Stimulated activated CD4-positive, alpha-beta T cell treated with anti-CD3 and anti-CD28 coated beads, Interleukin-1b, Interleukin-23, amount 100 ng/mL, for 48 hours (primary cell): ENCODE measurements around the gene LRRIQ1.
A peak's percentile ranks its signal among the peaks of the same experiment; 100 is the strongest.
"Not testable (repeated sequence)": the region's sequence is repeated elsewhere in the genome, so short reads cannot be mapped to it uniquely, and the experiment has no call there.

ENCODE experiments used
- DNase-seq: peaks from one replicate; pipeline ENCODE4 v3.0.0-alpha.2; 2020

LRRIQ1 gene, protein sequence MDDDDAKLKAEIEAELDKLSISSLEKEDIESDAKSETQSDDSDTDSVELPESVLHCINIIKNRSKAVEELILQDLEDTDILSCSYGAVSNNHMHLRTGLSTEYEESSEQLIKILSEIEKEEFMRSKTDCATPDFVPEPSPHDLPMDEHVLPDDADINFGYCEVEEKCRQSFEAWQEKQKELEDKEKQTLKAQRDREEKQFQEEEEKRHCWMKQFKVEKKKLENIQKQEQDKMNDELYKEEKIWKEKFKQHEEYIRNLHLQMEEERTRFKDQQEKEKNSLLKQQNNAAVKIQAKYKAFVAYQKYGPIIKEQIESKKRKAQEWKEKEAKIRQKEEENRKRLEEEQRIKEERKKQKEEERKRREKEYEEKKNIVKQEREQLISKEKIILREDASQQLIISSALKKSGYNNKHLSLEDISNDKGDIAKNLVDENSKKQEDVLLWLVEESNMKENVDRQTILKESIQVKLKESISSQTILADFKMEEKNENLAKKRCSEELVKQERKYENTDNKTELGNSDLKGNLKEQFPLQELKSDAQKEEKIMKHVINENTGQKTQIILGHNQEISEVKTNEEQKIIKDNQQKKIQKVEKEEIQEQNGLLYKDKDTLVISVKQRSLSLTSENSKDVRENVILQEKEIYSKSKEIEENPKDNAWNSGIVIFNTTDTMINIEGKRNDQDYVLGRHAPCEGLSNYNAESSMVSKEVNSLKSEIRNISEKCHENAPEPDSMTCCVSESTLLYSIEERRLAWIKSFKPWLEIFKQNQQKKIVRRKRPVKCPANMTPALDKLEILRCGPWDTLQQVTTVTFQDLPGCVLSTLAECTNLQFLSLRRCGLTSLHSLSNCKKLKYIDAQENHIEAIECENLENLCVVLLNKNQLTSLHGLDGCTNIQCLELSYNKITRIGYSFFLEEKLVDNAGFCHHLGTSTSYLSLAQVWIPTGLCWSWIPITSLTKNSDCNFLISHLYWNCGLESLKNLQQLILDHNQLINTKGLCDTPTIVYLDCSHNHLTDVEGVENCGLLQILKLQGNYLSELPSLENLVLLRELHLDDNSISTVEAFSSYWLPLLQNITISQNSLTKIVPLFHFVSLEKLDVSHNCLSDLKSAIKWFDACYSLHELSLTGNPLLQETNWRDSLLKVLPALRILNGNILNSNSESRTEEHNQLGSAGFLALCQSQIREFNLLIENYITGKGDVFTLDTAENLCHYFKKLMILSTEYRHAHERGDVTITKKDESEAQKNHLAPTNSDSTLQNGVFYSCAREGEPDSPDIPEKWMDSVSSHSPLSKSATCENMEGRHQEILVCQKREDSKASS (N-terminal part only)

DNA sequence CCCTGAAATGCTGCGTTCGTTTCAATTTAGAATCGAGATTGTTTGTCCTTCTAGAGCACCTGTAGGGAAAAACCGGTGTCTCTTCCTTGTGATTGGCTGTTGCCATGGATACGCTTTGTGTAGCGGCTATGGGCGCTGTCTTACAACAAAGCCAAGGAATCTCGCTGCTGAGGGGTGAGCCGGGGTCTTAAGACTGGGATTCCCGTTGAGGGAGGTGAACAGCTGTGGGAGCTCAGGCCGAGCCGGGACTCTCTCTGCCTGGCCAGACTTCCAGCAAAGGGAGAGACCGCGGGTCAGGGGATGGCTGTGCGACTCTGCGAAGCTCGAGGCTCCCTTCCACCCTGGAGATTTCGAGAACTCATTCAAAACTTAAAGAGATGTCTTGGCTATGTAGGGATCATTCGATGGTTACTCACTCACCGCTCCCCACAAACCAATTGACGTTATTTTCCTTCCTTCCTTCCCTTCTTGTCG lies at the start of gene LRRIQ1, which contains the start of gene TSPAN19:
LRRIQ1 (plus strand) TSS at position 118 of the 474 bp plus-strand sequence. CDS start 1,826 bp downstream, outside the sequence.
TSPAN19 (minus strand) TSS at position 44 of the 474 bp plus-strand sequence. CDS start 6,331 bp downstream, outside the sequence.
- DNase-seq, result peak; percentile 39

DNA sequence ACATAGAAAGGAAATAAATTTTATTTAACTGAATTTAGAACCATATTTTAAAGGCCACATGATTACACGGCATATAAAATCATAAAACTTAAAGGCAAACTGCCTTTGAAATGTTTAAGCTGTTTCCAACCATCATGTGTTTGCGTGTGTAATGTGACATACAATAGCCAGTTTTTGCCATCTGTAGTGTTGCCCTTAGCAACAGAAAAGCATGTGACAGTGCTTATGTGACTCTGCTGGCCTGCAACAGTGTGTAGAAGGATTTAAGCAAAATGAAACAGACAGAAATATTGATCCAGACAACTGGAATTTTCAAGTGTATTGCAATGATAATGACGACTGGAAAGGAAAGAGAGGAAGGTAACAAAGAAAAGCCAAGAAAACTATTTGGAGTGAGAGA lies 49.6 kb upstream of the LRRIQ1 start:
- no peak for DNase-seq

DNA sequence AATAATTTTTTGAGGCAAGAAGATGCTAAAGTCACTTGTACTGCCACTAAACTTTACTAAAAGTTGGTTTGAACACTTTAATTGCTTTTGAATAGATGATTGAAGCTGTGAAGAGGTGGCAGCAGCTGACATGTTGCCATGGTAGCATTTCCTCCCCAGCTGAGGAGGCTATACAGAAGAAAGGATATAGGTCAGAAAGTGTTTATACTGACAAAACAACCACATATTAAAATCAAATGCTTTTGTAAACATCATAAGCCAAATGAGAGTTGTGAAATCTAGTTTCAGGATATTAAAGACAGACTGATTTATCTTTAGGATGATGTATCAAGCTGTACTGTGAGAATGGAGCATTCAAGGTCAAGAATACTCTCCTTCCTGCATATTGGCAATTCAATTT lies 41.7 kb upstream of the LRRIQ1 start:
- no peak for DNase-seq

DNA sequence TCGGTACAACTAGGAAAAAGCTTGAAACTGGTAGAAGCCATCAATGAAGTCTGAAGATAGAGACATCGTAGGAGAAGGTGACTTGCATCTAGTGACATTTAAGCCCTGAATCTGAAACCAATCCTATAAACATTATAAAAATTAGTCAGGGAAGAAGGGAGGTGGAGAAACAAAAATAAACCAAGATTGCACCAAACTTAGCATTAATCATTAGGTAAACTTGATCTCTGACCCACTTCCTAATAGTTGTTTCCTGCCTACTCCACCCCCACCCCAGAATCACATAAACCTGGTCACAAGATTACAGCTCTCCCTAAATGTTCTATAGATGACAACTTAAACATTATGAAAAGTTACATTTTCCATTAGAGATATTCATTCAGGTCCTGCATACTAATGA lies 40.5 kb upstream of the LRRIQ1 start:
- DNase-seq, result no peak

DNA sequence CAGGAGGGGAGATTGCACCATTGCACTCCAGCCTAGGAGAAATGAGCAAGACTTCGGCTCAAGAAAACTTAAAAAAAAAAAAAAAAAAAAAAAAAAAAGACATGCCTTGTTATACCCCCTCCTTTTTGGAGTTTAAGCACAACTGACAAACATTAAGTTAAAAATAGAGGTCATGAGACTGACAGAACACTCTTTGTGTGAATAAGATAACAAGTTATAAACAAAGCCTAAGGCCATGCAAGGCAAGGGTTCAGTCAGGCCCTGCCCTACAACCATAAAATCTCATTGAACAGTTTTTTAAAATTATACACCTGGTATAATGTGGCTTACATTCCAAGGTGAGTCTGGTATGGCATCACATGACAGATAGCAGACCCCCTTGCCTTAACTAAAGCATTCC lies 39.4 kb upstream of the LRRIQ1 start:
- DNase-seq, result no peak

DNA sequence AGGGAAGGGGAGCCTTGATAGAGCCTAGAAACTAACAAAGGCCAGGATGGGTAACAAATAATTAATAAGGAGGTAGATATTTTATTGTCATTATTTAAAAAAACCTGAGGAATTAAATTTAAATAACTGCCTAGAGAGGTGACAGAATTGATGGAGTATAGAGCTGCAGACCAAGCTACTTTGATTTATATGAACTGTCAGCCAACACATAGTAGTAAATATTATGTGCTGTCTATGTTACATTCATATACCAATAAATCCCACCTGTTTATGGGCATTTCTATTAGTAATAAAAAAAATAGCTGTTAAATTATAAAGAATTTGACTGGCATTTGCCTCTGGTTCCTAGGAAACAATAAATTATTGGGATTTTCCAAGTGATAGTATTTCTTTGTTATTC lies 37.8 kb upstream of the LRRIQ1 start:
- no peak for DNase-seq

DNA sequence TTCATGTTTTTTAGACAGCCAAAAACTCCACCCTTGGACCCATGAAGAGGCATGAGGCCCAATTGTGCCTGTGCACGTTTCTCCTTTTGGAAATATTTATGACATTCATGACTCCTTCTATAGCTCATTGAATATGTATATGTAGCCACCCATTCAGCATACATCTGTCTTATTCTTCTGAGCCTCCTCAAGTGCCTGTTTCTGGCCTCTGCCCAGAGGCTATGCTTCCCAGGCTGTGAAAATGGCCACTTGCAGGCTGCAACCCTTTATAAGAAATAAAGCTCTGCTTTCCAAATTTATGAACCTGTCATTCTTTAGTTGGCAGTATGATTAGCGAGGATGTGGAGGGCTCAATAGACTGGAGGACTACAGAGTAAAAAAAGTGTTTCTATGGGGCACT lies 35.4 kb upstream of the LRRIQ1 start:
- DNase-seq, result no peak

DNA sequence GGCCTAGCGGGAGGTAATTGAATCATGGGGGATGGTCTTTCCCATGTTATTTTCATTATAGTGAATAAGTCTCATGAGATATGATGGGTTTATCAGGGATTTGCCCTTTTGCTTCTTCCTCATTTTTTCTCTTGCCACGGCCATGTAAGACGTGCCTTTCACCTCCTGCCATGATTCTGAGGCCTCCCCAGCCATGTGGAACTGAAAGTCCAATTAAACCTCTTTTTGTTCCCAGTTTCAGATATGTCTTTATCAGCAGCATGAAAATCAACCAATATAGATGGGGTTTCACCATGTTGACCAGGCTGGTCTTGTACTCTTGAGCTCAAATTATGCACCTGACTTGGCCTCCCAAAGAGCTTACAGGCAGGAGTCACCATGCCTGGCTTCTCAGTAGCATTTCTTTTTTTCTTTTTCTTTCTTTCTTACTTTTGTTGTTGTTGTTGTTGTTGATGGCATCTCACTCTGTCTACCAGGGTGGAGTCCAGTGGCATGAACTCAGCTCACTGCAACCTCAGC lies 33.3 kb upstream of the LRRIQ1 start:
- no peak for DNase-seq

DNA sequence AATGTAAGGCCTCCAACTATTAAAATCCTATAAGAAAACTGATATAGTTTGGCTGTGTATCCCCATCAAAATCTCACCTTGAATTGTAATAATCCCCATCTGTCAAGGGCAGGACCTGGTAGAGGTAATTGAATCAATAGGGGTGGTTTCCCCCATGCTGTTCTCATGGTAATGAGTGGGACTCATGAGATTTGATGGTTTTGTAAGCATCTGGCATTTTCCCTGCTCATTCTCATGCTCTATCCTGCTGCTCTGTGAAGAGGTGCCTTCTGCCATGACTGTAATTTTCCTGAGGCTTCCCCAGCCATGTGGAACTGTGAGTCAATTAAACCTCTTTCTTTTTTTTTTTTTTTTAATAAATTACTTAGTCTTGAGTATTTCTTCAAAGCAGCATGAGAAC lies 31.9 kb upstream of the LRRIQ1 start:
- DNase-seq, result no peak

DNA sequence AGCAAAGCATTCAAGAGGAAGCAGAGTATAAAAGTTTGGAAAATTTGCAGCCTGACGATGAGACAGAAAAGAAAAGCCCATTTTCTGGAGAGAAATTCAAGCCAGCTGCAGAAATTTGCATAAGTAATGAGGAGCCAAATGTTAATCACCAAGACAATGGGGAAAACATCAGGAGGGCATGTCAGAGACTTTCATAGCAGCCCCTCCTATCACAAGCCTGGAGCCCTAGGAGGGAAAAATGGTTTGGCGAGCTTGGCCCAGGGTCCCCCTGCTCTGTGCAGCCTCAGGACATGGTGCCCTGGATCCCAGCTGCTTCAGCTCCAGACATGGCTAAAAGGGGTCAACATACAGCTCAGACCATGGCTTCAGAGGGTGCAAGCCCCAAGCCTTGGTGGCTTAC lies 31.1 kb upstream of the LRRIQ1 start:
- not testable (repeated sequence) for DNase-seq

DNA sequence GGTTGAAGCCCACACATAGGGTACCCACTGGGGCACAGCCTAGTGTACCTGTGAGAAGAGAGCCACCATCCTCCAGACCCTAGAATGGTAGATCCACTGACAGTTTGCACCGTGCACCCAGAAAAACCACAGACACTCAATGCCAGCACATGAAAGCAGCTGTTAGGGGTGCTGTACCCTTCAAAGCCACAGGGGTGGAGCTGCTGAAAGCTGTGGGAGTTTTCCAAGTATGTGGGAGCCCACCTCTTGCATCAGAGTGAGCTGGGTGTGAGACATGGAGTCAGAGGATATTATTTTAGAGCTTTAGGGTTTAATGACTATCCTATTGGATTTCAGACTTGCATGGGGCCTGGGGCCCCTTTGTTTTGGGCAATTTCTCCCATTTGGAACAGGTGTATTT lies 30.5 kb upstream of the LRRIQ1 start:
- no peak for DNase-seq

DNA sequence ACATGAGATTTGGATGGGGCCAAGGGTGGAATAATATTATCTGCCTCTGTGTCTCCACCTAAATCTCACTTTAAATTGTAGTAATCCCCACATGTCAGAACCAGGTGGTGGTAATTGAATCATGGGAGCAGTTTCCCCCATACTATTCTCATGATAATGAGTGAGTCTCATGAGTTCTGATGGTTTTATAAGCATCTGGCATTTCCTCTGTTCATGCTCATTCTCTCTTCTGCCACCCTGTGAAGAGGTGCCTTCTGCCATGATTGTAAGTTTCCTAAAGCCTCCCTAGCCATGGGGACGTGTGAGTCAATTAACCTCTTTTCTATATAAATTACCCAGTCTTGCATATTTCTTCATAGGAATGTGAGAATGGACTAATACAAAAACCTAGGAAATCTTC lies 29.9 kb upstream of the LRRIQ1 start:
- no peak for DNase-seq

DNA sequence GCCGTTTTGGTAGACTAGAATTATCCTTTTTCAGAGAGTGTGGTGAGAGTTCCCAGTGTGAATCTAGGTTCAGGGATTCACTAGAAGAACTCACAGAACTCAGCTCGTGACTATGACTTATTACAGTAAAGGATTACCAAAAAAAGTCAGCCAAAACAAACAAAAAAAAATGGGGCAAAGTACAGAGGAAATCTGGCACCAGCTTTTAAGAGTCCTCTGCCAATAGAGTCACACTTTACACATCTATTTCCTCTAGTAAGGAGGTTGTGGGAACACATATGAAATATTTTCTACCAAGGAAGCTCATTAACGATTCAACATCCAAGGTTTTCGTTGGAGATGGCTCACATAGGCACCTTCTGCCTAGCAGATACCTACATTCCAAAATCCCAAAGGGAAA lies 28.3 kb upstream of the LRRIQ1 start:
- DNase-seq, result no peak

DNA sequence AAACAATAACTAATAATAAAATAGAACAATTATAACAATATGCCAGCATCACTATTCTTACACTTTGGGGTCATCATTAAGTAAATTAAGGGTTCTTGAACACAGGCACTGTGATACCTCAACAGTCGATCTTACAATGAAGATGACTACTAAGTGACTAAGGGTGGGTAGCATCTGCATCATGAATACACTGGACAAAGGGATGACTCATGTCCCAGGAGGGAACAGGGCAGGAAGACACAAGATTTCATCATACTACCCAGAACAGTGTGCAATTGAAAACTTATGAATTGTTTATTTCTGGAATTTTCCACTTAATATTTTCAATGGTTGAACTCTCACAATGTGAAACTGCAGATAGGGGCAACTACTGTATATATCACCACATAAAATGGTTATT lies 19.7 kb upstream of the LRRIQ1 start:
- DNase-seq, result no peak

DNA sequence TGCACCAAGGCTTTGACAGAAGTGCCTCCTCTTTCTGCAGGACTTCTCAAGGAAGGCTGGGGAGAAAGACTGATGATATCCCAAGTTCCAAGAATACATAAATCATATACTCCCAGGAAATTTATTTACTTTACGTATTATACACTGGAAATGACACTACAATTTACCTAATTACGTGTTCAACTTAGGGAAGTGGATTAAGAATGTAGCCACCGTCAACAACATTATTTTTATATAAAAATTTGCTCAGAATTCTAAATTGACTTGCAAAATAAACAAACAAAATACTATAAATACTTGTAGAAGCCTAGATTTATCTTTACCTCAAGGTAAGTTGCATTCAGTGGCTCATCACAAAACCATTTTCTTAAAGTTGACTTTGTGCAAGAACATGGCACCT lies 19.0 kb upstream of the LRRIQ1 start:
- no peak for DNase-seq

DNA sequence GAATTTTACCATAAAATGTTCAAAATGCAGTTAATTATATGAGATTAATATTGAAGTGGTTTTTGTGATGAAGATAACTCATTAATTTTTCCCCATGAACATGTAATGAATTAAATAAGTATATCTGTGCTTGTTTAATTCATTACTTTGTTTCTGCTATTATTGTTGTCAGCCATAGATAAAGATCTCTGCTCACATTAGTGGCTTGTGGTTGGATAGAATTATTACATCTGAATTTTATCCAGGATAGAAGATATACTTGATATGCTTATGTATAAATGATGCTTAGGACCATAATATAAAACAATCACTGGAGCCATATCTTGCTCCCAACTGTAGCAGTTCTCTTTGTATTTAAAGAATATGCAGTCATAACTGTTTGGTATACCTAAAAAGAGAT lies 18.5 kb upstream of the LRRIQ1 start:
- no peak for DNase-seq

DNA sequence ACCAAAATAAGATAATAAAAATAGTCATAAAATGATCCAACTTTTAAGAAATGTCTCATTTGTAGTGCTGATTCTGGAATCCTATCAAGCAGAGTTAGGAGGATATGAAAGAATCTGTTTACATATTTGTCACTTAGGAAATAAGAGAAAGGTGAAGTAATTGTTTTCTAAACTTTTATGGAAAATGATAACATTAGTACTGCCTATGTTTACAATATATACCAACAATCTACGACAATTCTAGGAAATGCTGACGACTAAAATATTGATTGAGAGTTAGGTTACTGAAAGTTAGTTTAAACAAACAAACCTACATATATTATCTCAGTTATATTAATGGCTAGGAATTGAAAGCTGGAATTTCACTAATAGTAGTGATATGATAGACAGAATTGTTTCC lies 18.1 kb upstream of the LRRIQ1 start:
- DNase-seq, result no peak

DNA sequence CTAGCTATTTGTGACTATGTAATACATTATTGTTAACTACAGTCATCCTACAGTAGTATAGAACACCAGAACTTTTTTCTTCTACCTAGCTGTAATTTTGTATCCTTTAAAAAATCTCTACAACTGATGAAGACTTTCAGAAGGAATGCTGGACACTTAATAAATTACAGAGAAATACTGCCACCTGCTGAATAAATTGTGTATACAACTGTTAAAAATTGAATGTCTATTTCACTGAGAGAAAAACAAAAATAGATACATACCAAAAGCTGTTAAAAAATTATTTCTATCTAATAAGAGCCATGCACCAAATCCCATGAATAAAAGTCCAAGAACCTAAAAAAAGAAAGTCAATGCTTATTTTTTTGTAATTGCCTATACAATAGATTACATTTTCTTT lies 6.7 kb upstream of the LRRIQ1 start:
- DNase-seq, result no peak

DNA sequence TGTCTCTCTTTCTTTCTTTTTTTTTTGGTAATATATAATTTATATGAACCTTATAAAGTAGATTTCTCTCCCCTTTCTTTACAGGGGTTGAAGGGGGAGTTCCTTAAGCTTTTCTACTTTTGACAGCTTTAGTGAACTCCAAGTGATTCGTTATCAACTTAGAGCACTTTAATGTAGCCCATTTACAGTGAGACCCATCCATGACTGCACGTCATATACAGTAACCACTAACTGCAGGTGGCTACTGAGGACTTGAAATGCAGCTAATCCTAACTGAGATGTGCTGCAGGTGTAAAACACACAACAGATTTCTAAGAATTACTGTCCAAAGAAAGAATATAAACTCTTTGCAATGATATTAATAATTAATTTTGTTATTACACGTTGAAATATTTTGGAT lies 582 bp downstream of the LRRIQ1 start:
- DNase-seq, result no peak

DNA sequence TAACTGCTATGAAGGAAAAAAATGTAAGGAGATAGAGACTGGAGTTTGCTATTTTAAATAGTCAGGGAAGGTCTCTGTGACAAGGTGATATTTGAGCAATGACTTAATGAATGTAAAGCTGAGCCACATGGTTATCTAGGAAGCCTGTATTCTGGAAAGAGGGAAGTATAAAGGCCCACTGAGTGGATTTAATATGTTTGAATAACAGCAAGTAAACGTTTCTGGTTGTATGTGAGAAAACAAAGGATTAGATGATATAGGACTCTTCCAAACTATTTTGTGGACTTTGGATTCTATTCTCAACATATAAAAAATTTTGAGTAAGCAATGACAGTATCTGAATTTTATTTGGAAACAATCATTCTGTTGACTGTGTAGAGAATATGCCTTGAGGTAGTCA lies 5.2 kb downstream of the LRRIQ1 start:
- no peak for DNase-seq

DNA sequence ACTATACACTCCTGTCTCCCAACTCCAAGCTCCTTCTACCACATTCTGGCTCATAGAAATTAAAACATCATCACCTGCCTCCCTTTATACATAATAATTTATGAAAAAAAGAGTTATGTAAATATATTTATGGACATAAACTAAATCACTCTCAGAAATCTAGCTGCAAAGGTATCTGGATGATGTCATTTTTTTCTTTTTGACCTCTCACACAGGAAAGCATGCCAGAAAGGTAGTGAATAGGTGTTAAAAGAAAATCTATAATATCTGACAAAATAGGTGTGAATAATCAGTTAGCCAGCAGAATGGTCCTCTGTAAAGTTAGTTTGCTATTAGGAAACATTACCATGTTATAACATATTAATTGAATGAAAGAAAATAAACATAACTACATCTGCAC lies 7.7 kb downstream of the LRRIQ1 start:
- no peak for DNase-seq

DNA sequence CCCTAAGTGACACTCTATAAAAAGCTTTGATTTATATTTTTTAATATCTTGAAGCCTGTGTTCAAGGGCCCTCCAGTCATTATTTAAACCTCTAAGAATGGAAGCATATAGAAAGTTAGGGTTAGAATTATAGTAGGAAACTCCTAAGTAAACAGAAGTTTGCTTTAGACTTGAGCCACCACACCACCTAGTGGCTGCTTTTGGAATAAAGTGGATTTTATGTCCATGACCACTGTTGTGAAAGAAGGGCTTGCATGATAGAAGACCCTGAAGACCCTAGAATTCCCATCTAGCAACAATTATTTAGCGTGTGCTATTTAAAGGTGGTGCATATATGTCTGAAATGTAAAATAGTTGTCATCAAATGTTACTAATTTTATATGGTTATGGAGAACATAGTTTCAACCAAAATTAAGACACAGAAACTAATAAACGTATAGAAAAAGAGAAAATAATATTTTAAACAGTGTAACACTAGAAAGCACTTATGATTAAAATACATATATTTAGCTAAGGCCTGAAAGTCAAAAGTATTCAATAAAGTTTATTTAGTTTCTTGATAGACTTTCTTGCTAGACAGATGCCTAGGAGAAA lies 21.3 kb downstream of the LRRIQ1 start:
- DNase-seq, result no peak
